Urothelium cell line (cell line): ENCODE results near the gene ST7L.
A peak's percentile ranks its signal among the peaks of the same experiment; 100 is the strongest.

ENCODE experiments used
- DNase-seq: peaks from one replicate; pipeline ENCODE4 v3.0.0; 2011; ENCODE audit warnings: low spot score, mixed read lengths
- FAIRE-seq: peaks from 2 replicates; lab custom pipeline; 2011; peaks lifted over from hg19 to GRCh38; lab: Jason Lieb, UNC

Gene ST7L

GRCh38 chr1:112517231-112517630, 101.7 kb downstream of the ST7L start:
- FAIRE-seq (no peak), DNase-seq (no peak)

- FAIRE-seq (no peak), DNase-seq (no peak)
These were observed 102.8 kb downstream of the ST7L start for GRCh38 chr1:112516141-112516540.

- DNase-seq = no peak
- FAIRE-seq = no peak
These were observed 103.5 kb downstream of the ST7L start for GRCh38 chr1:112515311-112516009.

- FAIRE-seq = no peak
- DNase-seq = no peak
These were observed 104.0 kb downstream of the ST7L start for GRCh38 chr1:112514901-112515300.

- DNase-seq = no peak
- FAIRE-seq = no peak
These were observed 105.7 kb downstream of the ST7L start for GRCh38 chr1:112513112-112513870.

- FAIRE-seq (no peak), DNase-seq (no peak)
These were observed 107.0 kb downstream of the ST7L start for GRCh38 chr1:112511897-112512296.

GRCh38 chr1:112510340-112510739, 108.6 kb downstream of the ST7L start:
- FAIRE-seq = no peak
- no peak for DNase-seq

GRCh38 chr1:112509660-112510178, 109.2 kb downstream of the ST7L start:
- DNase-seq = no peak
- no peak for FAIRE-seq

GRCh38 chr1:112509005-112509659, 109.8 kb downstream of the ST7L start:
- DNase-seq (no peak), FAIRE-seq (no peak)

GRCh38 chr1:112508278-112509004, 110.5 kb downstream of the ST7L start, which contains the start of gene WNT2B:
TSS of gene WNT2B (plus strand) at chr1:112508965. CDS start at chr1:112509263, 298 bp downstream.
- peak; percentile 27 for FAIRE-seq
- no peak for DNase-seq

GRCh38 chr1:112507921-112508277, 111.0 kb downstream of the ST7L start:
- FAIRE-seq (no peak), DNase-seq (no peak)

GRCh38 chr1:112507336-112507735, 111.6 kb downstream of the ST7L start:
- FAIRE-seq (no peak), DNase-seq (no peak)

- FAIRE-seq (no peak), DNase-seq (no peak)
These were observed 112.2 kb downstream of the ST7L start for GRCh38 chr1:112506731-112507130.

- FAIRE-seq = no peak
- DNase-seq = no peak
These were observed 112.6 kb downstream of the ST7L start for GRCh38 chr1:112506306-112506705.

- FAIRE-seq (no peak), DNase-seq (no peak)
These were observed 113.1 kb downstream of the ST7L start for GRCh38 chr1:112505878-112506277.

- DNase-seq = no peak
- FAIRE-seq = no peak
These were observed 113.5 kb downstream of the ST7L start for GRCh38 chr1:112505400-112505785.

GRCh38 chr1:112504661-112505399, 114.1 kb downstream of the ST7L start:
- DNase-seq (no peak), FAIRE-seq (no peak)

- DNase-seq (no peak), FAIRE-seq (no peak)
These were observed 114.8 kb downstream of the ST7L start for GRCh38 chr1:112504001-112504660.

- no peak for FAIRE-seq
- no peak for DNase-seq
These were observed 116.1 kb downstream of the ST7L start for GRCh38 chr1:112502826-112503225.
